GM13976 (cell line): ENCODE measurements around the gene TMED3.

Source experiments
- DNase-seq: peaks from one replicate; pipeline ENCODE4 v3.0.0; 2012; ENCODE audit warnings: low spot score
- in situ Hi-C: fragments of 300-500 bp; cut with MboI; formaldehyde crosslinking; loops from one replicate; pipeline ENCODE4 v1.12.0; 2022; ENCODE audit warnings: low sequenced_read_pairs, mixed read lengths, inconsistent platforms; ENCODE audit not compliant: unreplicated experiment
- TF ChIP-seq, protein P1 (sequence below): IDR thresholded peaks from 2 replicates; pipeline ENCODE4 v1.5.1; 2012; ENCODE audit warnings: borderline replicate concordance, mild to moderate bottlenecking; ENCODE audit not compliant: insufficient read depth; ENCODE audit errors: extremely low read depth, missing control alignments, control extremely low read depth

The TMED3 gene

GRCh38 chr15:79307251-79307650 lies 3.7 kb upstream of the TMED3 start:
- TF ChIP-seq, protein P1, sequence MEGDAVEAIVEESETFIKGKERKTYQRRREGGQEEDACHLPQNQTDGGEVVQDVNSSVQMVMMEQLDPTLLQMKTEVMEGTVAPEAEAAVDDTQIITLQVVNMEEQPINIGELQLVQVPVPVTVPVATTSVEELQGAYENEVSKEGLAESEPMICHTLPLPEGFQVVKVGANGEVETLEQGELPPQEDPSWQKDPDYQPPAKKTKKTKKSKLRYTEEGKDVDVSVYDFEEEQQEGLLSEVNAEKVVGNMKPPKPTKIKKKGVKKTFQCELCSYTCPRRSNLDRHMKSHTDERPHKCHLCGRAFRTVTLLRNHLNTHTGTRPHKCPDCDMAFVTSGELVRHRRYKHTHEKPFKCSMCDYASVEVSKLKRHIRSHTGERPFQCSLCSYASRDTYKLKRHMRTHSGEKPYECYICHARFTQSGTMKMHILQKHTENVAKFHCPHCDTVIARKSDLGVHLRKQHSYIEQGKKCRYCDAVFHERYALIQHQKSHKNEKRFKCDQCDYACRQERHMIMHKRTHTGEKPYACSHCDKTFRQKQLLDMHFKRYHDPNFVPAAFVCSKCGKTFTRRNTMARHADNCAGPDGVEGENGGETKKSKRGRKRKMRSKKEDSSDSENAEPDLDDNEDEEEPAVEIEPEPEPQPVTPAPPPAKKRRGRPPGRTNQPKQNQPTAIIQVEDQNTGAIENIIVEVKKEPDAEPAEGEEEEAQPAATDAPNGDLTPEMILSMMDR, result no peak
- DNase-seq, result no peak
- in situ Hi-C loops, result no loop called here

DNA sequence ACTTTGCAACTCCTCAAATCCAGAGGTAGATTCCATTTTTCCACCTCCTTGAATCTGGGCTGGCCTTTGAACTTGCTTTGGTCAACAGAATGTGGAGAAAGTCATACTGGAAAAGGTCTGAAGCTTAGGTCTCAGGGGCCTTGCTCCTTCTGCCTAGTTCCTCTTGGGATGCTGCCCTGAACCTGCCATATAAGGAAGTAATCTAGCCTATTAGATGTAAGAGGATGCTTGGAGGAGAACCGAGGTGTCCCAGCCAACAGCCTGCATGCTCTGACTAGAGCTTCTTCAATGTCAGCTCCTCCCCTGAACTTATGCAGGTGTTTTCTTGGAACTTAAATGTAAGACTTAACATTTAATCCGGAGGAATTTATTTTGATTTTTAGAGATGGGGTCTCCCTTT lies 2.0 kb upstream of the TMED3 start:
- in situ Hi-C loops, result no loop called here
- TF ChIP-seq, protein P1, result no peak
- no peak for DNase-seq

DNA sequence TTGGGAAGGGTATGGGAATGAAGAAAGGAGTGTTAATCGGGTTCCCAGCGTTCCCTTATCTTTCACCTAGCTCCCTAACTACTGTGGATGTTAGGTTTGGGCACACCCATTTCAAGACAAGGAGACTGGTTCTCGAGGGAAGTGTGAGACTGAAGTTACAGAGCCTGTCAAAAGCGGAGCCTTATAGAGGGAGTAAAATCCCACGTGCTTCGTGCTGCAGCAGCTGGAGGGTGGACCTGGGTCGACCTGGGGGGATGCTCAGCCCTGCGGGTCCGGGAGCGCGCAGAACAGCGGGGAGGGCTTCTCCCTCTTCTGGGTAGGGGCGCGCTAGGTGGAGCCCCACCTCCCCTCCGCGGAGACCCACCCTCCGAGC lies 314 bp upstream of the TMED3 start:
- DNase-seq, result no peak
- TF ChIP-seq, protein P1, result no peak
- in situ Hi-C loops, result no loop called here

GRCh38 chr15:79311901-79312553 lies 1.1 kb downstream of the TMED3 start:
- TF ChIP-seq, protein P1, result no peak
- DNase-seq, result peak; percentile 32
- in situ Hi-C loops, result no loop called here

- no peak for DNase-seq
- in situ Hi-C loops, result no loop called here
- TF ChIP-seq, protein P1, result no peak
Measured at GRCh38 chr15:79314186-79314585, 3.3 kb downstream of the TMED3 start.

DNA sequence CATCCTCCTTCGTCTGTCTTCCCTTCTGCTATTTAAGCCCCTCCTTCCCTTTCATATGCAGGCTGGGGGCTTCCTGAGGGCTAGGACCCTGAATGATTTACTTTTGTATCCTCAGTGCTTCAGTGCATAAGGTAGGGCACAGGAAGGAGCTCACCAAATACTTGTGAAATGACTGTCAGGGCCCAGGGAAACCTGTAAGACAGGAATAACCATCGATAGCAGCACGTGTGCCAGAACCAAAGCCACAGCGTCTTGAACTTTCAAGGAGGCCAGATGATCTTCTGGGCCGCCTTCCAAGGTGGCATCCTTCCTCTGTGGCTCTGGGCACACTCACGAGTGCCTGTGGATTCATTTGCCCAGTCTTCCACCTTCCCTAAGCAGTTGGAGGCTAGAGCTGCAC lies 3.9 kb downstream of the TMED3 start:
- TF ChIP-seq, protein P1, result no peak
- in situ Hi-C loops, result no loop called here
- no peak for DNase-seq

DNA sequence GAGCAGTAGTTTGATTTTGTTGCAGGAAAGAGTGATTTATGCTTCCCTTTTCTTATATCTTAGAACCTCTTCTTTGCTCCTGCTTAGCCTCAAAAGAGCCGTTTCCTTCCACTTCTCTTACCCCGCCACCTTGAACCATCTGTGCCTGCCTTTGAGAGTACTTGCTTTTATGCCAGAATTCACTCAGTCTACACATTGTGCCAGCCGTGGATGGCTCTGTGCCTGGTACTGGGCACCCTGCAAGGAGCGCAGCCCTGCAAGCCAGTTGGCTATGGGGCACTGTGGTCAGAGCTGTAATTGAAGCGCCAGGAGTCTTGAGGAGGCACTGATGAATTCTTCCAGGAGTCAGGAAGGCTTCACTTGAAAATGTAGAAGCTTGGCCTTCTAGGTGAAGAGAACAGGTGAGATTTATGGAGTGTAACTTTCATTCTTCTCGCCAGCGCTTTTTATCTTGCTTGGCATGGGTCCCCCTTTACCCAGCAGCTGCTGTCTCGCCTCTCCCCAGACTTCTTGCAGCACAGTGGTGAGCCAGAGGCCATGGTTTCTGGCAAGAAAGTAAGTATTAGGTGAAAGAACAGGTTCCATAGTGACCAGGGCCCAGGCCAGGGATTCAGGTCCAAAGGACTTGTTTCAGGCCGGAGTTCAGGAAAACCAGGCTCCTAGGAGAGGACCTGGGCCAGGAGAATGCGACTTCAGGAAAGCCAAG lies 4.9 kb downstream of the TMED3 start:
- in situ Hi-C loops, result no loop called here
- TF ChIP-seq, protein P1, result no peak
- no peak for DNase-seq
